GM18502 (cell line): ENCODE measurements around the gene LARP6.
"Not testable (repeated sequence)": the region's sequence is repeated elsewhere in the genome, so short reads cannot be mapped to it uniquely, and the experiment has no call there.

Source experiments
- ATAC-seq: cut with Tn5 transposase; IDR thresholded peaks from one replicate; pipeline ENCODE4 v1.9.1; 2021; ENCODE audit warnings: mild to moderate bottlenecking; ENCODE audit not compliant: unreplicated experiment, poor library complexity

The LARP6 gene

GRCh38 chr15:70832176-70832575 is 21.8 kb downstream of the LARP6 start:
- no peak for ATAC-seq

- ATAC-seq, result no peak
Observed at GRCh38 chr15:70831094-70831911, 22.7 kb downstream of the LARP6 start.

DNA sequence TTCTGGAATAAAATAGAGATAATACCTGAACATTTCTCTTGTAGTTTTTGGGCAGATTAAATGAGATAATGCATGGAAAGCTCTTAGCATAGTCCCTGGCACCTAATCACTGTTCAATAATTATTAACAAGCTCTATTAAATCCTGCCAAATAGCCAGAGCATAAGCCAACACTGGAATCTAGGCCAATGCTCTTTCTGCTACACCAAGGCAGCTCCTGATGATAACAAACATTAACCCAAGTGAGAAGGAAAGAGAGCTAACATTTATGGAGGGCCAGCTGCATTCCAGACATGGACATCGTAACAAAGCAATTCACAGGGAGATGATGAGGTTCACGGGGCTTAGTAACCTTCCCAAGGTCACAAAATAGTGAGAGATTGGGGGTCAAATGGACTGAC is 23.3 kb downstream of the LARP6 start:
- ATAC-seq, result no peak

DNA sequence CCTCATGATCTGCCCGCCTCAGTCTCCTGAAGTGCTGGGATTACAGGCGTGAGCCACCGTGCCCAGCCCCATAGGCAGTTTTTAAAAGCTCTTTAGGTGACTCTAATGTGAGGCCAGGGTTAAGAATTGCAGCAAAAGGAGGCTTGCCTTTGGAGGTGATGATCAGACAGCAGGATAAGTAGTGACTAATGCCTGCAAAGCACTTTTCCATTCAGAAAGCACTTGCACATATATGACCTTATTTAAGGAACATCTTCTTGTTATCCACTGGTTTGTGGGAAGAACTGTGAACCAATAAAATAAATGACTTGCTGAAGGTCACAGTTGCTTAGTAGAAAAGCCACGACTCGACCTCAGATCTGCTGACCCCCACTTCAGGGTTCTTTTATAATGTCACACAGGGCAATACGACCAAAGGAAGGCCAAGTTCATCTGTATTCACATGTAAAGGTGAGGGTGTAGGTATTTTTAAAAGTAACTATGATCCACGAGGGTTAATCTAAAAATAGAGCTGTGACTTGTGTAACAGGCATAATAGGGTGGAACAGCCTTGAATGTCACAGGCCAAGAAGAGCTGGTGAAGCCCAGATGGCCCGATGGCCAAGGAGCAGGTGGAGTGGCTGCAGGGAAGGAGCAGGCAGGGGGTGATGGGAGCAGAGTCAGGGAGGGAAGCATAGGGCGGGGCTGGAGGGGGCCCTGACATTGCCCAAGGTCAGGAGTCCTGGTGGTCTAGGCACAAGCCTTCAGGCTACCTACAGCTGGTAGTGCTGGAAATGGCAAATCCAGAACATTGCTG is 24.4 kb downstream of the LARP6 start:
- no peak for ATAC-seq

DNA sequence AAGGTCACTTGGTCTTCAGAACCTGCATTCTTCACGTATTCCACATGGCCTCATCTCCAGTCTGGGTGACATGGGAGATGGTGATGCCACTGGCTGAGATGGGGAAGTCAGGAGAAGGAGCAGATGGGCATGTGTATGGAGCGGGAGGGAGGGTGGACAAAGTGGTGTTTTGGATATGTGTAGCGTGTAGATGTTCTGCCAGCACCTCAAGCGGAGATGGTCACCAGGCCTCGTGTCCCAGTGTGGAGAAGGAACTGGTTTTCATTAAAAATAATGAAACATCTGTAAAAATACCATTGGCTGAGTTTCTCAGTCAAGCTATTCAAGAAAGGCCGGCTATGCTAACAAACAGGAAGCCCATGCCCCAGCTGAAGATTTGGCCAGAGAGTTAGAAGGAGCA is 26.2 kb downstream of the LARP6 start:
- no peak for ATAC-seq

DNA sequence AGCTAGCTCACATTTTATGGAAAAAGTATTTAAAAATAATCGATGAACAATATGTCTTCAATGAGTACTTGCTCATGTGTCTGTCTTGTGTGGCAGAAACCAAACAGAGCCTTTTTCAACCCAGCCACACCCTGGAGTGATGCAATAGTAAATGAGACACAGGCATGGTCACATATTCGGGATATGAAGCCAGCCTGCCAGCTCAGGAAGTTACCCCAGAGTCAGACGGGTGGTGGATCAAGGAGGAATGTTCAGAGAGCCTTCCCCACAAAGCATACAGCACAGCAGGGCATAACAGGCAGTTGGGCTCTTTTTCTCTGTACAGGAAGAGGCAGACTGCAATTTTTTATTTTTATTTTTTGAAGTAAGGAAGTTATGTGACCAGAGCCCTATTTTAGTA is 27.3 kb downstream of the LARP6 start:
- no peak for ATAC-seq

- ATAC-seq, result no peak
Observed at GRCh38 chr15:70825841-70826240, 28.1 kb downstream of the LARP6 start.

DNA sequence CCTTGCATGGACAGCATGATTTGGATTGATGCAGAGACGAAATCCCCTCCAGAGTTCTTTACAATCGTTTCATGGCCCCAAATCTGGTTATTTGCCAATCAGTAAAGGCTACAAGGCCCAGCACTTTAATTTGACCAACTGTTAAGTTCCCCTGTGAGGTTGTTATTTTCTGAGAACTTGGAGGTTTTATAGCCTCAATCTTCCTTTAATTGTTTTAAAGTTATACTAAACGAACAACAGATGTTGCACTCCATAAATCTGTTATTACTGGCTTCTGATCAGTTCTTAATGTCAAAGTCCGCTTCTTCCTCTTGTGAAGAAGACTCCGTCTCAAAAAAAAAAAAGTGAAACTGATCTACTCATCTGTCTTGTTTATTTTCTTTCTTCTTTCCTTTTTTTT is 30.8 kb downstream of the LARP6 start:
- ATAC-seq, result no peak

DNA sequence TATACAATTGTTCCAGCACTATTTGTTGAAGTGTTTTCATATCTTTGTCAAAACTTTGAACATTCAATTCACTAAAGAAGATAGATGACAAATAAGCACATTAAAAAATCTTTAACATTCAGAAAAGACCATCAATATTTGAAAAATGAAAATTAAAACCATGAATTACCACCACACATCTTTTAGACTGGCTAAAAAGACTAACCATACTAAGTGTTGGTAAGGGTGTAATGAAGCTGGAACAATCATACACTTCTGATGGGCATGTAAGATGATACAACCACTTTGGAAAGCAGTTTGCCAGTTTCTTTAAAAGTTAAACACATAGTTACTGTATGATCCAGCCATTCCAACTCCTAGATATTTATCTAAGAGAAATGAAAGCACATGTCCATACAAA is 33.7 kb downstream of the LARP6 start:
- no peak for ATAC-seq

DNA sequence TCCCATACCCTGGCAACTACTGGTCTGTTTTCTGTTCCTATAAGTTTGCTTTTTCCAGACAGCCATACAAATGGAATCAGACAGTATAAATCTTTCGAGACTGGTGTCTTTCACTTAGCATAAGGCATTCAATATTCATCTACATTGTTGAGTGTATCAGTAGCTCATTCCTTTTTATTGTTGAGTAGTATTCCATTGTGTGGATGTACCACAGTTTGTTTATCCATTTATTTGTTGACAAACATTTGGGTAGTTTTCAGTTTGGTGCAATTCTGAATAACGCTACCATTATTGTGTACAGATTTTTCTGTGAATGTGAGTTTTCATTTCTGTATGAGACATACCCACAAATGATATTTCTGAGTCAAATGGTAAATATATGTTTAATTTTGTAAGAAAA is 35.4 kb downstream of the LARP6 start:
- ATAC-seq, result no peak

DNA sequence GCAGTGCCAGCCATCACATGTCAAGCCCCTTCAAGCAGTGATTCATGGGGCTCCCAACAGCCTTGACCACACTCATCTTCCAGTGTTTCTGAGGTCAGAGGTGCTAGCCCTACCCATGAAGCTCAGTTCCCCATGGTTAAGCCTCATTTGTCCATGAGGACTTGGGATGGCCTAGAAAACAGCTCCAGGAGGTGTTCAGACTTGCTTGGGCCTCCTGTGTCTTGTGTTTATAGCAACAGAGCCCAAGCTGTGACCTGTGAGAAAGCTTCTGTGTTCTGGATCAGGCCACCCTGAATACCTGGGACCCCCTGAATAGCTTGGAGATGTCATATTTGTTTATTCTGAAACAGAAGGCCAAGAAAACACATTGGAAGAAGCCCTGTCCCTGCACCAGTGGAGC is 36.7 kb downstream of the LARP6 start:
- ATAC-seq, result no peak

DNA sequence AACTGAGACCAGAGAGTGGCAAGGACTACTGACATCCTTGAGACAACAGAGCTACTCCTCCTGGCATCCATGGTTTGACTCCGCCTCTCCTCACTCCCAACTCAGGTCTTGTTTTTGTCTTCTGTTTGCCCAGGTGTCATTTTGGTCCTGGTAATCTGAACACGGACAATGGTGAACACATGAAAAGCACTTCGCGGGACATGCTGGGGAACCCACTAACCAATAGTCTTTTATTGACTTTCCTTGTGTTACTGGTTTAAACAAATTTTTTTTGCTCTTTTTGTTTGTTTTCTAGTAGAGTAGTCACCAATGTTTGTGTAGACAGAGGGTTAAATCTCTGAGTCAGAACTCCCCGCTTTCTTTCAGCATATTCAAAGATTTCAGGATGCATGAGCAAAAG is 38.4 kb downstream of the LARP6 start:
- no peak for ATAC-seq

GRCh38 chr15:70815011-70815410 is 38.9 kb downstream of the LARP6 start:
- not testable (repeated sequence) for ATAC-seq

- ATAC-seq, result no peak
Observed at GRCh38 chr15:70812827-70813364, 41.1 kb downstream of the LARP6 start.

DNA sequence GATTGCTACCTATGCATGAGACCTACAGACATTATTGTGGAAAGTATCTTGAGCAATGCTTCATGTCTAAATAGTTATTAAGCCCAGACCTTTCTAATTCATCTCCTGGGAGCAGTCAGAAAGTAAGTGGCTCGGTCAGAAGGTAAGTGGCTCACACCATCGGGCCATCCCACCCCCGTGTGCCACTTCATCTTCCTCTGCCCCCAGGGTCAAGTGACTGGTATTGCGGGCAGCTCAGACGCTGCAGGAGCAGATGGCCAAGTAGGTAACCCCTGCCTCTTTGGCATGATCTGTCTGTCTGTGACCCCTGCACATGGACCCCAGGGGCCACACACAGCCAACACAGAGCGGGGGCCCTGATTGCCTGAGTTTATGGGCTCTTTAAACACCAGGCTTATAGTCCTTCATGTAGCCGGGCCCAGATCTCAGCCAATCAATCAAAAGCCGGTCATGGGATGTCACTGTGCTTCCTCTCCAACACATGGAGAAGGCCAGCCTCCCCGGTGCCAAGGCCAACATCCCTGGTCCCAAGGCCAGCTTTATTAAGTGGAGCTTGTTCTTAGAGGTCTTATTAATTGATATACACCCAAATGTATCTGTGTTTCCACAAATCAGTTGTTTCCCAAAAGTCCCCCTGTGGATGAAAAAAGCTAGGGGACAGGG is 42.9 kb downstream of the LARP6 start:
- no peak for ATAC-seq

GRCh38 chr15:70806992-70807712 is 46.8 kb downstream of the LARP6 start:
- no peak for ATAC-seq

DNA sequence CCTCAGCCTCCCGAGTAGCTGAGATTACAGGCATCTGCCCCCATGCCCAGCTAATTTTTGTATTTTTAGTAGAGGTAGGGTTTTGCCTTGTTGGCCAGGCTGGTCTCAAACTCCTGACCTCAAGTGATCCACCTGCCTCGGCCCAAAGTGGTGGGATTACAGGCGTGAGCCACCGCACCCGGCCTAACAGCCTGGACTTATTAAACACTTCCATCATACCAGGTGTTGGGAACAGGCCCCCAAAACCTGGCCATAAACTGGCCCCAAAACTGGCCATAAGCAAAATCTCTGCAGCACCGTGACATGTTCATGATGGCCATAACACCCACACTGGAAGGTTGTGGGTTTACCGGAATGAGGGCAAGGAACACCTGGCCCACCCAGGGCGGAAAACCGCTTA is 49.6 kb downstream of the LARP6 start:
- ATAC-seq, result not testable (repeated sequence)

DNA sequence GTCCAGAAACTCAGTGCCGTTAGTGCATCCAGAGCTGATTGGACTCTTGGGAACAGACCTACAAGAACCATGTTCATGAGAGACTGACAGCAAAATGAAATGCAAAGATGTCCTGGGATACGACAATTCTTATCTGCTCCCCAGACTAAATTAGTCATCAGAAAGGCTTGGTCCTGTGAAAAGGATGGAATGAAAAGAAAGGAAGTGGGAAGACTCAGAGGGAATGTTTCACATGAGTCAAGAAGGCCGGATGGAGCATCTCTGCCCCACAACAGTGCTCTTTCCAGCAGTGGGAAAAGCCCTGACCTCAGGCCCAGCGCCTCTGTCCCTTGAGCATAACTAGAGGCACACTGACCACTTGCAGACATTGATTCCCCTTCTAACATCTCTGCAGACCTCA is 51.3 kb downstream of the LARP6 start:
- no peak for ATAC-seq

- ATAC-seq, result no peak
Observed at GRCh38 chr15:70801109-70801508, 52.8 kb downstream of the LARP6 start.
